Thyroid gland (tissue), 4 donors: ENCODE measurements around the gene BCL2L1. TPM values are rescaled to one million over a fixed set of nuclear protein-coding genes. Genes with fewer than 3 reads are reported as not detected.

Experiments used
- DNase-seq, 2 donors: peaks; one replicate each; pipeline ENCODE4 v3.0.0-alpha.2; 2019
- H3K27ac ChIP-seq, 3 donors: fragments of 200-600 bp; sonication (generic); 1 replicate in 2 of 3; 2 replicates in 1 of 3; pipeline ENCODE4 v1.5.1; 2016 to 2019; ENCODE audit warnings: mild to moderate bottlenecking in 1 of 3, moderate library complexity in 1 of 3
- H3K27me3 ChIP-seq: fragments of 200-600 bp; sonication (generic); one replicate; pipeline ENCODE4 v1.5.1; 2019
- H3K36me3 ChIP-seq, 2 donors: fragments of 200-600 bp; sonication (generic); one replicate each; pipeline ENCODE4 v1.5.1; 2016 to 2019
- H3K4me1 ChIP-seq, 2 donors: fragments of 200-600 bp; sonication (generic); one replicate each; pipeline ENCODE4 v1.5.1; 2017 to 2019
- H3K4me3 ChIP-seq, 3 donors: fragments of 200-600 bp; sonication (generic); replicated peaks in 1 of 3; 1 replicate in 2 of 3; 2 replicates in 1 of 3; pipeline ENCODE4 v1.5.1; 2016; ENCODE audit warnings: mild to moderate bottlenecking in 1 of 3
- H3K9me3 ChIP-seq: fragments of 200-600 bp; sonication (generic); one replicate; pipeline ENCODE4 v1.5.1; 2017
- POLR2A ChIP-seq, 2 donors: fragments of 450-650 bp; IDR thresholded peaks; one replicate each; pipeline ENCODE4 v1.6.1; 2017; ENCODE audit warnings: antibody characterized with exemption in 2 of 2, mild to moderate bottlenecking in 2 of 2, moderate library complexity in 1 of 2
- WGBS, 2 donors: methylation state at CpG; one replicate each; pipeline ENCODE4 v1.1.5; 2017; 5-methylcytosine and 5-hydroxymethylcytosine counted together
- intact Hi-C: fragments of 100-400 bp; cut with DNase I; formaldehyde crosslinking; loops from one replicate; pipeline ENCODE4 v1.15.1; 2023
- total RNA-seq, 4 donors: library from RNA; depleted of rRNA; stranded (reverse); fragments of >200 nt; gene quantifications; one replicate each; pipeline ENCODE4 v1.2.3, GENCODE V29; 2016
- TF ChIP-seq, protein P1 (sequence below), 6 experiments: fragments of 200-600 bp in 3 of 6; fragments of 450-650 bp in 3 of 6; sonication (generic) in 3 of 6; IDR thresholded peaks; one replicate each; pipeline ENCODE4 v1.5.1; 2016 to 2019; ENCODE audit warnings: antibody characterized with exemption in 6 of 6, mild to moderate bottlenecking in 2 of 6, inconsistent platforms in 1 of 6, moderate library complexity in 1 of 6

BCL2L1 gene
- total RNA-seq, 4 donors from 2014 or later, result 110 to 154 (median 125) TPM

DNA sequence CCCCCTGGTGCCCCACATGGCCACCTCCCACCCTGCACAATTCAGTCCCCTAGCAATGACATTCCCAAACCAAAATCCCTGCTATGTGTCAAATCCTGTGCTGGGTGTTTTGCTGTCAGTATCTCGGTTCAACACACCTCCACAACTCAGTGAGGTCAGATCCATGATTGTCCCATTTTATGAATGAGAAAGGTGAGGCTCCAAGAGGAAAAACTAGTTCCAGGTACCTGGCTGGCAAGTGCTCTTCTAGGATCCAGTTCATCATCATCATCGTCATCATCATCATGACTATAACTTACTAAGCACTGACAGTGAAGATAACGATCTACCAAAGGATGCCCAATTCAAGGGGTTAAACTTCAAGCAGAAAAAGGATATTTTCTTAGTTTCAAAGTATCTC is 102.4 kb downstream of the BCL2L1 start:
- Histone ChIP-seq H3K27me3 (no peaks in the 10 kb centered on the region), H3K4me1 (peaks cover 4 to 8% of the 10 kb centered on the region in 2 donors), H3K27ac (no peak overlapping the region), H3K4me3 (no peak overlapping the region), H3K36me3 (no peaks in the 10 kb centered on the region), H3K9me3 (no peaks in the 10 kb centered on the region)
- no peak for DNase-seq
- WGBS, 2 donors, result 83 to 87% methylated on average over 3 of the region's 3 CpGs
- TF ChIP-seq POLR2A (IDR thresholded peaks at IDR 0.05), result no peak
- TF ChIP-seq, protein P1, sequence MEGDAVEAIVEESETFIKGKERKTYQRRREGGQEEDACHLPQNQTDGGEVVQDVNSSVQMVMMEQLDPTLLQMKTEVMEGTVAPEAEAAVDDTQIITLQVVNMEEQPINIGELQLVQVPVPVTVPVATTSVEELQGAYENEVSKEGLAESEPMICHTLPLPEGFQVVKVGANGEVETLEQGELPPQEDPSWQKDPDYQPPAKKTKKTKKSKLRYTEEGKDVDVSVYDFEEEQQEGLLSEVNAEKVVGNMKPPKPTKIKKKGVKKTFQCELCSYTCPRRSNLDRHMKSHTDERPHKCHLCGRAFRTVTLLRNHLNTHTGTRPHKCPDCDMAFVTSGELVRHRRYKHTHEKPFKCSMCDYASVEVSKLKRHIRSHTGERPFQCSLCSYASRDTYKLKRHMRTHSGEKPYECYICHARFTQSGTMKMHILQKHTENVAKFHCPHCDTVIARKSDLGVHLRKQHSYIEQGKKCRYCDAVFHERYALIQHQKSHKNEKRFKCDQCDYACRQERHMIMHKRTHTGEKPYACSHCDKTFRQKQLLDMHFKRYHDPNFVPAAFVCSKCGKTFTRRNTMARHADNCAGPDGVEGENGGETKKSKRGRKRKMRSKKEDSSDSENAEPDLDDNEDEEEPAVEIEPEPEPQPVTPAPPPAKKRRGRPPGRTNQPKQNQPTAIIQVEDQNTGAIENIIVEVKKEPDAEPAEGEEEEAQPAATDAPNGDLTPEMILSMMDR (IDR thresholded peaks at IDR 0.05), result no peak
- intact Hi-C loops, result no loop called here

DNA sequence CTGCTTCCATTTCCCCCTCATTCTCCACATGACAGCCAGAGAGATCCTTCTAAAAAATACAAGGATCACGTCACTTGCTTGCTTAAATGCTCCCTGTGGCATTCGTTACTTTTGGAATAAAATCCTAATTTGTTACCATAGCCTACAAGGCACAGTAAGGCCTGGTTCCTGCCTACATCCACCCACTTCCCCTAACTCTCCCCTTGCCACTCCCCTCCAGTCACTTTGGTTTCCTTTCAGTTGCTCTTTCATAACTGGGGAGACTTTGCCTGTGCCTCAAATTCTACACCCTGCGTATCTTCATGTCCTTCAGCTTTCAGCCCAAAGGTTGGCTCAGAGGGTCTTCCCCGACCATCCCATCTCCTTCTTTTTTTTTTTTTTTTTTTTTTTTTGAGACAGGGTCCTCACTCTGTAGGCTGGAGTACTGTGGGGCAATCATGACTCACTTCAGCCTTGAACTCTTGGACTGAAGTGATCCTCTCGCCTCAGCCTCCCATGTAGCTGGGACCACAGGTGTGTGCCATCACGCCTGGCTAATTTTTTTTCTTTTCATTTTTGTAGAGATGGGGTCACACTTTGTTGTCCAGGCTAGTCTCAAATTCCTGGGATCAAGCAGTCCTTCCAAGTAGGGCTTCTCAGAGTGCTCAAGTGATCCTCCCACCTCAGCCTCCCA is 105.1 kb downstream of the BCL2L1 start:
- WGBS, 2 donors, result 91 to 92% methylated on average over 6 of the region's 6 CpGs
- H3K4me3 ChIP-seq, result no peak overlapping the region
- no peaks in the 10 kb centered on the region for H3K27me3 ChIP-seq
- no peak overlapping the region for H3K27ac ChIP-seq
- no peaks in the 10 kb centered on the region for H3K9me3 ChIP-seq
- no peak for TF ChIP-seq POLR2A (IDR thresholded peaks at IDR 0.05)
- TF ChIP-seq, protein P1 (IDR thresholded peaks at IDR 0.05), result no peak
- no peaks in the 10 kb centered on the region for H3K36me3 ChIP-seq
- H3K4me1 ChIP-seq, result peaks cover 7 to 8% of the 10 kb centered on the region in 2 donors
- intact Hi-C loops, result no loop called here
- no peak for DNase-seq

DNA sequence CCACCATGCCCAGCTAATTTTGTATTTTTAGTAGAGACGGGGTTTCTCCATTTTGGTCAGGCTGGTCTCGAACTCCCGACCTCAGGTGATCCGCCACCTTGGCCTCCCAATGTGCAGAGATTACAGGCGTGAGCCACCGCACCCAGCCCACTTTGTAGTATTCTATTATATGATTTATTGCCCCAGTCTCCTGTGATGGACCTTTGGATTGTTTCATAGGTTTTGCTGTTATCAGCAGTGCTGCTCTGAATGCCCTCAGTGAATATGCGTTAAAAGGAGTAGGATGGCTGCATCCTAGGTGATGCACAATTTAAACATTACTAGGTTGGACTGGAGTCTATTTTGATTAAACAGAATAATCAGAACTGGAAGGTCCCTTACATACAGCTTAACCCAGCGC is 107.3 kb downstream of the BCL2L1 start:
- no peak for DNase-seq
- no peaks in the 10 kb centered on the region for H3K9me3 ChIP-seq
- H3K27ac ChIP-seq, result no peak overlapping the region
- WGBS, 2 donors, result 91 to 100% methylated on average over 8 of the region's 8 CpGs
- TF ChIP-seq POLR2A (IDR thresholded peaks at IDR 0.05), result no peak
- TF ChIP-seq, protein P1 (IDR thresholded peaks at IDR 0.05), result no peak
- H3K36me3 ChIP-seq, result no peaks in the 10 kb centered on the region
- H3K27me3 ChIP-seq, result no peaks in the 10 kb centered on the region
- intact Hi-C loops, result no loop called here
- H3K4me1 ChIP-seq, result peaks cover 23 to 24% of the 10 kb centered on the region in 2 donors
- no peak overlapping the region for H3K4me3 ChIP-seq

Other genes with a start within 250 kb of the BCL2L1 start
- not detected for gene DEFB124, start 247.7 kb downstream of the BCL2L1 start, total RNA-seq
- gene REM1, start 247.6 kb downstream of the BCL2L1 start, total RNA-seq, result 1 to 10 TPM in 2 of 4 donors, under 1 TPM in 2; 0.54 to 3.4 (median 0.98) TPM
- 100 to 1,000 TPM in 2 of 4 donors, 10 to 100 TPM in 2; 82.8 to 136 (median 111) TPM for gene HM13, start 208.4 kb downstream of the BCL2L1 start, total RNA-seq
- gene ID1, start 117.6 kb downstream of the BCL2L1 start, total RNA-seq, result 1,000 to 10,000 TPM; 1,083 to 1,350 (median 1,205) TPM
- gene COX4I2, start 85.0 kb downstream of the BCL2L1 start, total RNA-seq, result 1 to 10 TPM; 1.1 to 4.8 (median 3.4) TPM
- 1 to 10 TPM in 2 of 4 donors, under 1 TPM in 2; 0.39 to 2.0 (median 0.82) TPM for gene TPX2, start 16.4 kb upstream of the BCL2L1 start, total RNA-seq
- under 1 TPM in 2 of 4 donors, not detected in 2; 0.22 to 0.83 TPM for gene MYLK2, start 96.5 kb upstream of the BCL2L1 start, total RNA-seq
- gene FOXS1, start 122.7 kb upstream of the BCL2L1 start, total RNA-seq, result 1 to 10 TPM in 1 of 4 donors, under 1 TPM in 1, not detected in 2; 0.44 to 1.0 TPM
- gene DUSP15, start 147.7 kb upstream of the BCL2L1 start, total RNA-seq, result 1 to 10 TPM; 5.4 to 9.1 (median 7.0) TPM
- 1 to 10 TPM in 3 of 4 donors, under 1 TPM in 1; 0.40 to 1.5 (median 1.2) TPM for gene TTLL9, start 147.8 kb upstream of the BCL2L1 start, total RNA-seq
- 10 to 100 TPM in 2 of 4 donors, 1 to 10 TPM in 2; 7.3 to 14.9 (median 9.2) TPM for gene PDRG1, start 229.2 kb upstream of the BCL2L1 start, total RNA-seq
- under 1 TPM in 1 of 4 donors, not detected in 3; 0.10 TPM for gene XKR7, start 245.3 kb upstream of the BCL2L1 start, total RNA-seq